ENCODE data around the gene VSTM5. TPM values are rescaled to one million over a fixed set of nuclear protein-coding genes. Genes with fewer than 3 reads are reported as not detected.
"Not testable (repeated sequence)": the region's sequence is repeated elsewhere in the genome, so short reads cannot be mapped to it uniquely, and the experiment has no call there.

Gene VSTM5
- total RNA-seq (2014; rRNA removed; shearing (Covaris generic)): not detected in 2 replicates

- in situ Hi-C loops (cut with HindIII; ENCODE audit: low sequenced_read_pairs): no loop called here
- peak; percentile 16 for DNase-seq (ENCODE audit: low spot score)
Observed at GRCh38 chr11:93850594-93851018, at the start of gene VSTM5. VSTM5 (minus strand) TSS chr11:93850618; CDS start chr11:93850502, 116 bp downstream.

GRCh38 chr11:93895106-93895862 lies 44.9 kb upstream of the VSTM5 start:
- peak; percentile 72 for DNase-seq (ENCODE audit: low spot score)
- in situ Hi-C loops (cut with HindIII; ENCODE audit: low sequenced_read_pairs): no loop called here

- in situ Hi-C loops (cut with HindIII; ENCODE audit: low sequenced_read_pairs): no loop called here
Observed at GRCh38 chr11:93890391-93891051, 40.1 kb upstream of the VSTM5 start.

GRCh38 chr11:93887111-93887510 lies 36.7 kb upstream of the VSTM5 start:
- no peak for DNase-seq (ENCODE audit: low spot score)
- in situ Hi-C loops (cut with HindIII; ENCODE audit: low sequenced_read_pairs): no loop called here

More at GRCh38 chr11:93890391-93891051, 40.1 kb upstream of the VSTM5 start:
- no peak for DNase-seq (ENCODE audit: low spot score)

- DNase-seq (ENCODE audit: low spot score); in situ Hi-C loops (cut with HindIII; ENCODE audit: low sequenced_read_pairs): not testable (repeated sequence)
Observed at GRCh38 chr11:93879114-93879513, 28.7 kb upstream of the VSTM5 start.

- no peak for DNase-seq (ENCODE audit: low spot score)
- in situ Hi-C loops (cut with HindIII; ENCODE audit: low sequenced_read_pairs): no loop called here
Observed at GRCh38 chr11:93875637-93876036, 25.2 kb upstream of the VSTM5 start.

- in situ Hi-C loops (cut with HindIII; ENCODE audit: low sequenced_read_pairs): no loop called here
- no peak for DNase-seq (ENCODE audit: low spot score)
Observed at GRCh38 chr11:93871526-93871925, 21.1 kb upstream of the VSTM5 start.

- in situ Hi-C loops (cut with HindIII; ENCODE audit: low sequenced_read_pairs): no loop called here
- no peak for DNase-seq (ENCODE audit: low spot score)
Observed at GRCh38 chr11:93870616-93871015, 20.2 kb upstream of the VSTM5 start.

GRCh38 chr11:93869830-93870229 lies 19.4 kb upstream of the VSTM5 start:
- no peak for DNase-seq (ENCODE audit: low spot score)
- in situ Hi-C loops (cut with HindIII; ENCODE audit: low sequenced_read_pairs): no loop called here

- in situ Hi-C loops (cut with HindIII; ENCODE audit: low sequenced_read_pairs); DNase-seq (ENCODE audit: low spot score): not testable (repeated sequence)
Observed at GRCh38 chr11:93868404-93868803, 18.0 kb upstream of the VSTM5 start.

- no peak for DNase-seq (ENCODE audit: low spot score)
- in situ Hi-C loops (cut with HindIII; ENCODE audit: low sequenced_read_pairs): no loop called here
Observed at GRCh38 chr11:93861808-93862207, 11.4 kb upstream of the VSTM5 start.

GRCh38 chr11:93858121-93858775 lies 7.8 kb upstream of the VSTM5 start:
- in situ Hi-C loops (cut with HindIII; ENCODE audit: low sequenced_read_pairs): no loop called here
- DNase-seq (ENCODE audit: low spot score): peak; percentile 13

GRCh38 chr11:93857413-93858120 lies 7.1 kb upstream of the VSTM5 start:
- in situ Hi-C loops (cut with HindIII; ENCODE audit: low sequenced_read_pairs): no loop called here
- DNase-seq (ENCODE audit: low spot score): peak; percentile 64

- DNase-seq (ENCODE audit: low spot score): no peak
- in situ Hi-C loops (cut with HindIII; ENCODE audit: low sequenced_read_pairs): no loop called here
Observed at GRCh38 chr11:93852242-93852641, 1.8 kb upstream of the VSTM5 start.

GRCh38 chr11:93849751-93850593 lies 446 bp downstream of the VSTM5 start:
- peak; percentile 25 for DNase-seq (ENCODE audit: low spot score)
- in situ Hi-C loops (cut with HindIII; ENCODE audit: low sequenced_read_pairs): no loop called here

GRCh38 chr11:93849201-93849600 lies 1.2 kb downstream of the VSTM5 start:
- in situ Hi-C loops (cut with HindIII; ENCODE audit: low sequenced_read_pairs): no loop called here
- no peak for DNase-seq (ENCODE audit: low spot score)

- DNase-seq (ENCODE audit: low spot score): no peak
- in situ Hi-C loops (cut with HindIII; ENCODE audit: low sequenced_read_pairs): no loop called here
Observed at GRCh38 chr11:93846411-93846810, 4.0 kb downstream of the VSTM5 start.

- in situ Hi-C loops (cut with HindIII; ENCODE audit: low sequenced_read_pairs): no loop called here
- DNase-seq (ENCODE audit: low spot score): no peak
Observed at GRCh38 chr11:93845181-93846092, 5.0 kb downstream of the VSTM5 start.
